ENCODE data around the gene SNX25. TPM values are rescaled to one million over a fixed set of nuclear protein-coding genes. Genes with fewer than 3 reads are reported as not detected.

Gene SNX25
- total and polyA plus RNA-seq, 10 donors: 9.6 to 49.6 (median 35.2) TPM

DNA sequence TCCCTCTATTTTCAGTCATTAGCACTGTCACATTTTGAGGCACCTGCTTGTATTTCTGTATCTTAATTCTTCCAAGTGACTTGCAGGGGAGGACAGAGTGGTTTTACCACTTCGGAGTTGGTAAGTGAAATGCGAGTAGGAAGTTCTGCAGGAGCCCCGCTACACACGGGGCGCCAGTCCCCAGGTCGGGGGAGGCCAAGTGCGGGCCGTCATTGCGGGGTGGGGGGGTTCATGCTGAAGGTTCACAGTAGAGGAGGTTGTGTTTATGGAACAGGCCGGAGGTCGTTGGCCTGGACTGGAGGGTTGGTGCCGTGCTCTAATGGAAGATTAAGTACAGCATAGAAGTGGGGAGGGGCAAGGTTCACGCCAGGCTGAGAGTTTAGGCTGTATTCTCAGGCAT, 142.3 kb downstream of the SNX25 start:
- WGBS, 5 donors: 89 to 94% (median 90%) methylated on average over 13 of the region's 13 CpGs
- intact Hi-C loops (cut with DNase I; ENCODE audit: low total_unique reads): no loop called here
- H3K4me3 ChIP-seq: no peak overlapping the region
- no peaks in the 10 kb centered on the region for H3K27me3 ChIP-seq (replicated peaks in 1 of 7)
- no peak overlapping the region for H3K27ac ChIP-seq
- H3K9me3 ChIP-seq: no peaks in the 10 kb centered on the region
- TF ChIP-seq POLR2A (IDR thresholded peaks at IDR 0.05) (no peak), POLR2AphosphoS5 (IDR thresholded peaks at IDR 0.05) (no peak)
- TF ChIP-seq, protein P1, sequence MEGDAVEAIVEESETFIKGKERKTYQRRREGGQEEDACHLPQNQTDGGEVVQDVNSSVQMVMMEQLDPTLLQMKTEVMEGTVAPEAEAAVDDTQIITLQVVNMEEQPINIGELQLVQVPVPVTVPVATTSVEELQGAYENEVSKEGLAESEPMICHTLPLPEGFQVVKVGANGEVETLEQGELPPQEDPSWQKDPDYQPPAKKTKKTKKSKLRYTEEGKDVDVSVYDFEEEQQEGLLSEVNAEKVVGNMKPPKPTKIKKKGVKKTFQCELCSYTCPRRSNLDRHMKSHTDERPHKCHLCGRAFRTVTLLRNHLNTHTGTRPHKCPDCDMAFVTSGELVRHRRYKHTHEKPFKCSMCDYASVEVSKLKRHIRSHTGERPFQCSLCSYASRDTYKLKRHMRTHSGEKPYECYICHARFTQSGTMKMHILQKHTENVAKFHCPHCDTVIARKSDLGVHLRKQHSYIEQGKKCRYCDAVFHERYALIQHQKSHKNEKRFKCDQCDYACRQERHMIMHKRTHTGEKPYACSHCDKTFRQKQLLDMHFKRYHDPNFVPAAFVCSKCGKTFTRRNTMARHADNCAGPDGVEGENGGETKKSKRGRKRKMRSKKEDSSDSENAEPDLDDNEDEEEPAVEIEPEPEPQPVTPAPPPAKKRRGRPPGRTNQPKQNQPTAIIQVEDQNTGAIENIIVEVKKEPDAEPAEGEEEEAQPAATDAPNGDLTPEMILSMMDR (IDR thresholded peaks at IDR 0.05 in 8 of 11, conservative IDR thresholded peaks at IDR 0.05 in 3 of 11): no peak
- no peak for DNase-seq
- H3K36me3 ChIP-seq: peaks cover 0 to 84% (median 25%) of the 10 kb centered on the region in 6 donors
- H3K4me1 ChIP-seq: peaks cover 0 to 7% (median 0%) of the 10 kb centered on the region in 6 donors

DNA sequence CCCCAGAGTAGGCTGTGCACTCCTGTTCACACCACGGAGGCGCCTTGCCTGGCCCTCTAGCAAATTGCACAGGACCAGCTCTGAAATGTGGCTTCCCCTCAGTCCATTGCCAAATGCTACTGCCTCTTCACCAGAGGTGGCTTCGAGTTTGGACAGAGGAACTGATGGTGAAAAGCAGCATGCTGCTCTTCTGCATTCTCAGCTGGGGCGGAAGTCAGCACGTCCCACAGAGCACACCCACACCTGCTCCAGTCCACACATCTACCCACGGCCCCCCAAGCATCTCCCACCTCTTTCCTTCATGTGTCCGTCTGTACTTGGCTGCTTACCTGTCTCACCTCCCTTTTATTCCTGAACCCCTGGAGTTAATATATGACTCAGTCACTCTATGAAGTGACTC, 142.8 kb downstream of the SNX25 start:
- H3K27me3 ChIP-seq (replicated peaks in 1 of 7): no peaks in the 10 kb centered on the region
- H3K4me3 ChIP-seq: no peak overlapping the region
- intact Hi-C loops (cut with DNase I; ENCODE audit: low total_unique reads): no loop called here
- DNase-seq: no peak
- peaks cover 0 to 84% (median 23%) of the 10 kb centered on the region in 6 donors for H3K36me3 ChIP-seq
- no peaks in the 10 kb centered on the region for H3K9me3 ChIP-seq
- WGBS, 5 donors: 79 to 89% (median 84%) methylated on average over 7 of the region's 7 CpGs
- H3K27ac ChIP-seq: no peak overlapping the region
- peaks cover 0 to 7% (median 0%) of the 10 kb centered on the region in 6 donors for H3K4me1 ChIP-seq
- TF ChIP-seq, protein P1 (IDR thresholded peaks at IDR 0.05 in 8 of 11, conservative IDR thresholded peaks at IDR 0.05 in 3 of 11): no peak
- TF ChIP-seq POLR2A (IDR thresholded peaks at IDR 0.05) (no peak), POLR2AphosphoS5 (IDR thresholded peaks at IDR 0.05) (no peak)

DNA sequence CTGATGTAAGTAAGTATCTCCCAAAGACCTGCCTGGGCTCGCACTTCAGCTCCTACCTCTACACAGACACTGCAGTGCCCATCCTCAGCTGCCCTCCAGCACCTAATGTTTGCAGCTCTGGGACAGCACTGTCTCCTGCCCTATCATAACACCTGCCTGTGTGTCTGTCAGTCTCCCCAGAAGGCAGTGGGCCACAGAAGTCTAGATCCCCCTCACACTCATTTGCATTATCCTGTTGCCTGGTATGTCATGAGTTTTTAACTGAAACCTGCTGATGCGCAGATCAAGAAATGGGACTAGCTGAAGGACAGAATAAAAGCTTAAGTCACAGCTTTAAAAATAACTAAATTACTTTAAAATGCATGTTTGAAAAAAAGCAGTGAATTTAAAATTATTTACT, 143.3 kb downstream of the SNX25 start:
- DNase-seq: no peak
- WGBS, 5 donors: 92 to 97% (median 95%) methylated on average over 2 of the region's 2 CpGs
- TF ChIP-seq POLR2A (IDR thresholded peaks at IDR 0.05) (no peak), POLR2AphosphoS5 (IDR thresholded peaks at IDR 0.05) (no peak)
- TF ChIP-seq, protein P1 (IDR thresholded peaks at IDR 0.05 in 8 of 11, conservative IDR thresholded peaks at IDR 0.05 in 3 of 11): no peak
- Histone ChIP-seq H3K36me3 (peaks cover 0 to 84% (median 21%) of the 10 kb centered on the region in 6 donors), H3K4me3 (no peak overlapping the region), H3K9me3 (no peaks in the 10 kb centered on the region), H3K4me1 (peaks cover 0 to 7% (median 0%) of the 10 kb centered on the region in 6 donors), H3K27ac (no peak overlapping the region), H3K27me3 (replicated peaks in 1 of 7) (no peaks in the 10 kb centered on the region)
- intact Hi-C loops (cut with DNase I; ENCODE audit: low total_unique reads): no loop called here

DNA sequence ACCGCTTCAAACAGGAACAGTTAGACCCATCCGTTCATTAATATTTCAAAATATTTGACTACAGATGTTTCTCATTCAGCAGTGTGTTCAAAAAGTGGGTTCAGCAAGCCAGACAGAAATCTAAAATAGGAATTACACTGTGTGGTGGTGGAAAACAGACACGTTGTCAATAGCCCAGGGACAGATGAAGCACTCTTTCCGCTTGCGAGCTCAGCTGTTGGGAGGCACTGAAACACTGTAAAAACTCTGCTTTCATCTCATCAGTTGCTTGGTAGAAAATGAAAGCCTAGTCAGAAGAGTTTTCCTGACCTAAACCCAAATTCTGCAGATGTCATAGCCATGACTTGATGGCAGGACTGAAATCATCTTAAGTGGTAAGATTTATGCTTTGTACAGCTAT, 147.8 kb downstream of the SNX25 start:
- intact Hi-C loops (cut with DNase I; ENCODE audit: low total_unique reads): no loop called here

More for the DNA sequence above, 147.8 kb downstream of the SNX25 start:
- H3K9me3 ChIP-seq: no peaks in the 10 kb centered on the region
- no peaks in the 10 kb centered on the region for H3K4me1 ChIP-seq
- H3K36me3 ChIP-seq: peaks cover 0 to 81% (median 14%) of the 10 kb centered on the region in 6 donors
- TF ChIP-seq POLR2AphosphoS5 (IDR thresholded peaks at IDR 0.05): no peak
- TF ChIP-seq, protein P1 (IDR thresholded peaks at IDR 0.05 in 8 of 11, conservative IDR thresholded peaks at IDR 0.05 in 3 of 11): no peak
- no peak for TF ChIP-seq POLR2A (IDR thresholded peaks at IDR 0.05)
- DNase-seq: no peak
- H3K27me3 ChIP-seq (replicated peaks in 1 of 7): no peaks in the 10 kb centered on the region
- WGBS, 5 donors: 90 to 94% (median 93%) methylated on average over 5 of the region's 5 CpGs
- no peak overlapping the region for H3K27ac ChIP-seq
- no peak overlapping the region for H3K4me3 ChIP-seq
